ENCODE data around the gene COP1. TPM values are rescaled to one million over a fixed set of nuclear protein-coding genes. Genes with fewer than 3 reads are reported as not detected.
"Not testable (repeated sequence)": the region's sequence is repeated elsewhere in the genome, so short reads cannot be mapped to it uniquely, and the experiment has no call there.

COP1 gene
- total RNA-seq, 1 experiment from 2014 or later, result 33.1 TPM

DNA sequence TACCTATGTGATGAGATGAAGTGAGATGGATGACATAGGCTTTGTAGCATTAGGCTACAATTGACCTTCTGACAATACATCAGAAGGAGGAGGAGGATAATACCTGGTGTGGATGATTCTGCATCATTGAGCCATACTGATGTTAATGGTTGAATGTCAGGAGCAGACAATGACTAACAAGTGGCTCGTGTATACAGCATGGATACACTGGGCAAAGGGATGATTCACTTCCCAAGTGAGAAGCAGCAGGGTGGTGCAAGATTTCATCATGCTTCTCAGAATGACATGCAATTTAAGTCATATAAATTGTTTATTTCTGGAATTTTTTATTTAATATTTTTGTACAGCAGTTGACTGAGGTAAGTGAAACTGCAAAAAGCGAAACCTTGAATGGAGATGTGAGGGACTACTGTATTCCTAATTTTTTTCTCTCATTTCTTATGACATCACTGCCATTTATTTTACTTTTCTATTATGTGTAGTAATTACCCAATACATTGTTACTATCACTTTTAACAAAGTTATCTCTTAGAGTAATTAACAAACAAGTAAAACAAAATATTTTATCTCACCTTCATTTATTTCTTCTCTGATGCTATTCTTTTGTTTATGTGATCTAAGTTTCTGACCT is 34.4 kb upstream of the COP1 start:
- Histone ChIP-seq H3K4me3 (replicated peaks in 1 of 2; ENCODE audit: low read depth in 1 of 2, low read length in 2 of 2) (no peak overlapping the region), H3K27me3 (ENCODE audit: insufficient read depth, low read length) (no peaks in the 10 kb centered on the region), H3K4me1 (ENCODE audit: control insufficient read depth in 1 of 2, insufficient read depth in 2 of 2, low read length in 2 of 2) (peaks cover 3% of the 10 kb centered on the region in 2 experiments; a peak in 2 of 4 replicates), H3K4me2 (ENCODE audit: low read length) (peak overlapping the region; percentile 44), H3K9me2 (ENCODE audit: insufficient read depth) (no peaks in the 10 kb centered on the region), H3K36me3 (ENCODE audit: control insufficient read depth in 1 of 2, insufficient read depth in 2 of 2, low read length in 2 of 2) (no peaks in the 10 kb centered on the region), H3K9me3 (ENCODE audit: control insufficient read depth in 1 of 2, insufficient read depth in 1 of 2, low read depth in 1 of 2, low read length in 2 of 2) (no peaks in the 10 kb centered on the region), H3K9ac (ENCODE audit: low read length) (no peak overlapping the region), H3K79me2 (ENCODE audit: insufficient read depth, low read length) (no peaks in the 10 kb centered on the region), H3K27ac (ENCODE audit: low read depth, low read length) (no peak overlapping the region), H4K20me1 (ENCODE audit: insufficient read depth) (no peaks in the 10 kb centered on the region), H2AFZ (ENCODE audit: low read depth, low read length, poor library complexity, severe bottlenecking) (no peak overlapping the region)
- ChIA-PET POLR2A (no interaction called here), CTCF (no interaction called here), RAD21 (ENCODE audit: low non-redundant PET in 1 of 2, low total read pairs in 2 of 2, uncharacterized antibody in 2 of 2, unreplicated experiment in 2 of 2) (no interaction called here)
- intact Hi-C loops (cut with micrococcal nuclease), result no loop called here
- TF ChIP-seq POLR2A (IDR thresholded peaks at IDR 0.05; ENCODE audit: borderline replicate concordance, extremely low read depth, insufficient read depth, insufficient read length), result no peak
- peak; percentile 68 for TF ChIP-seq FOSL1 (IDR thresholded peaks at IDR 0.05; ENCODE audit: low read depth)
- TF ChIP-seq, protein P1, sequence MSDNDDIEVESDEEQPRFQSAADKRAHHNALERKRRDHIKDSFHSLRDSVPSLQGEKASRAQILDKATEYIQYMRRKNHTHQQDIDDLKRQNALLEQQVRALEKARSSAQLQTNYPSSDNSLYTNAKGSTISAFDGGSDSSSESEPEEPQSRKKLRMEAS (IDR thresholded peaks at IDR 0.05), result peak; percentile 76
- peak; percentile 55; the same call in 1 of the 2 replicates for TF ChIP-seq CBX3 (IDR thresholded peaks at IDR 0.05; ENCODE audit: low read depth)
- no peak for TF ChIP-seq TCF7L2 (IDR thresholded peaks at IDR 0.05; ENCODE audit: borderline replicate concordance, extremely low read depth, insufficient read depth, insufficient read length)
- no peak for TF ChIP-seq ELF1 (IDR thresholded peaks at IDR 0.05; ENCODE audit: borderline replicate concordance, low read depth)
- TF ChIP-seq JUND (IDR thresholded peaks at IDR 0.05), result peak; percentile 61; the same call in 1 of the 2 replicates
- TF ChIP-seq EGR1 (IDR thresholded peaks at IDR 0.05; ENCODE audit: low read depth), result no peak
- TF ChIP-seq POLR2AphosphoS5 (IDR thresholded peaks at IDR 0.05; ENCODE audit: low read depth, low read length), result peak; percentile 49
- TF ChIP-seq SP1 (IDR thresholded peaks at IDR 0.05; ENCODE audit: low read depth), result peak; percentile 62
- no peak for TF ChIP-seq ZNF274 (IDR thresholded peaks at IDR 0.05; ENCODE audit: low read depth, low read length)
- peak; percentile 87 for TF ChIP-seq CEBPB (IDR thresholded peaks at IDR 0.05; ENCODE audit: low read depth)
- ATAC-seq, result 0 out of 2 replicates have a peak, but pooled peaks have one; percentile 32
- no TSS peak for BruUV-seq (replicated peaks)
- peak; percentile 51 for DNase-seq (ENCODE audit: low read depth, low spot score)

GRCh38 chr1:176233657-176234056 is 26.6 kb upstream of the COP1 start:
- H3K4me3 ChIP-seq (replicated peaks in 1 of 2; ENCODE audit: low read depth in 1 of 2, low read length in 2 of 2); RAD21 ChIA-PET (ENCODE audit: low non-redundant PET in 1 of 2, low total read pairs in 2 of 2, uncharacterized antibody in 2 of 2, unreplicated experiment in 2 of 2); CTCF ChIA-PET; H3K79me2 ChIP-seq (ENCODE audit: insufficient read depth, low read length); H3K4me2 ChIP-seq (ENCODE audit: low read length); BruUV-seq (replicated peaks); H4K20me1 ChIP-seq (ENCODE audit: insufficient read depth); H3K9me3 ChIP-seq (ENCODE audit: control insufficient read depth in 1 of 2, insufficient read depth in 1 of 2, low read depth in 1 of 2, low read length in 2 of 2); H3K27me3 ChIP-seq (ENCODE audit: insufficient read depth, low read length); H2AFZ ChIP-seq (ENCODE audit: low read depth, low read length, poor library complexity, severe bottlenecking); H3K9ac ChIP-seq (ENCODE audit: low read length); H3K27ac ChIP-seq (ENCODE audit: low read depth, low read length); H3K36me3 ChIP-seq (ENCODE audit: control insufficient read depth in 1 of 2, insufficient read depth in 2 of 2, low read length in 2 of 2); DNase-seq (ENCODE audit: low read depth, low spot score); ATAC-seq; H3K4me1 ChIP-seq (ENCODE audit: control insufficient read depth in 1 of 2, insufficient read depth in 2 of 2, low read length in 2 of 2); intact Hi-C loops (cut with micrococcal nuclease); POLR2A ChIA-PET; H3K9me2 ChIP-seq (ENCODE audit: insufficient read depth): not testable (repeated sequence)

All from HCT116 (cell line).